Ishikawa (cell line): ENCODE results near the gene HS6ST1.

Source experiments
- CEBPB ChIP-seq: IDR thresholded peaks from 2 replicates; pipeline ENCODE4 v1.6.1; 2012
- CREB1 ChIP-seq: IDR thresholded peaks from 2 replicates; pipeline ENCODE4 v1.6.1; 2012; ENCODE audit warnings: low read depth
- EGR1 ChIP-seq: IDR thresholded peaks from 2 replicates; pipeline ENCODE4 v1.6.1; 2012
- EP300 ChIP-seq: IDR thresholded peaks from 2 replicates; pipeline ENCODE4 v1.6.1; 2012; ENCODE audit warnings: borderline replicate concordance
- FOXM1 ChIP-seq: IDR thresholded peaks from 2 replicates; pipeline ENCODE4 v1.6.1; 2012; ENCODE audit warnings: low read depth, borderline replicate concordance
- NFIC ChIP-seq: IDR thresholded peaks from 2 replicates; pipeline ENCODE4 v1.6.1; 2012
- RAD21 ChIP-seq: IDR thresholded peaks from 2 replicates; pipeline ENCODE4 v1.6.1; 2012; ENCODE audit warnings: low read depth
- TAF1 ChIP-seq: IDR thresholded peaks from 2 replicates; pipeline ENCODE4 v1.6.1; 2012; ENCODE audit warnings: low read depth, mild to moderate bottlenecking
- TCF12 ChIP-seq: IDR thresholded peaks from 2 replicates; pipeline ENCODE4 v1.6.1; 2012; ENCODE audit warnings: low read depth
- TEAD4 ChIP-seq: IDR thresholded peaks from 2 replicates; pipeline ENCODE4 v1.6.1; 2012
- YY1 ChIP-seq: IDR thresholded peaks from 2 replicates; pipeline ENCODE4 v1.6.1; 2012; ENCODE audit warnings: low read depth
- ZBTB7A ChIP-seq: IDR thresholded peaks from 2 replicates; pipeline ENCODE4 v1.6.1; 2012; ENCODE audit warnings: low read depth
- TF ChIP-seq, protein P1 (sequence below): IDR thresholded peaks from 2 replicates; pipeline ENCODE4 v1.6.1; 2012
- TF ChIP-seq, protein P2 (sequence below): IDR thresholded peaks from 2 replicates; pipeline ENCODE4 v1.6.1; 2012
- TF ChIP-seq, protein P3 (sequence below): IDR thresholded peaks from 2 replicates; pipeline ENCODE4 v1.6.1; 2012; ENCODE audit warnings: low read depth, mild to moderate bottlenecking

The HS6ST1 gene

DNA sequence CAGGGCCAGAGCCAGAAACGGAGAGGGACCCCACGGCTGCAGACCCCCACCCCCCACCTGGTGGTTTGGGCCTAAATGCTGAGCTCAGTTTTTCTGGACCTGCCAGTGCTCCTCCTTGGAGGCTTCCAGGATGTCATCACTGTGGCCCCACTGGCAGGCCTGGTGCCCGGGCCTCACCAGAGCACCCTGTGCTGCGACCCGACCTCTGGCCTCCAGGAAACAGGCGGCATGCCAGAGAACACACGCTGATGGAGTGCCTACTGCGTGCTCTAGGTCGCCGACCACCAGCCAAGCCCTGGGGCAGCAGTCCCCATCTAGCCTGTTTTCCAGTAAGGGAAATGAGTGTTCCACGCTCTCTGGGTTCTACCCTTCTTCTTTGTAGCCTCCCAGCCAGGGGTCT is 33.8 kb downstream of the HS6ST1 start:
- TF ChIP-seq TEAD4: no peak
- TF ChIP-seq RAD21: no peak

DNA sequence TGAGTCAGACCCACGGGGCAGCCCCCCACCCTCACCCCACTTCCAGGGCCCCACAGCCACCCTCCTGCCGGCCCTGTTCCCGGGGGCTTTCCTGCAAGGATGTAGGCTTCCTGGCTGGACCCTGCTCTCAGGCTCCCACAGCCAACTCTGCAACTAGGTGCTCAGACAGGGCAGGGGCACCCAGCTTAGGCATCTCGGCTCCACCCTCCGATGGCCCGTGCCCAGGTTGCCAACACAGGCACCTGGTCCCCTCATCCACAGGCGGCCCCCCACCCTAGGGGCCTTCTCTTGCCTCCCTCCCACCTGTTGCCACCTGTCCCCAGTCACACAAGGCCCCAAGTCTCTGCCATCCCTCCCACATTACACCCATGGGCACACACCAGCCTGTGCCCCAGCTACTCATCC is 34.6 kb downstream of the HS6ST1 start:
- no peak for TF ChIP-seq EP300
- TF ChIP-seq CREB1: no peak
- TF ChIP-seq ZBTB7A: no peak
- no peak for TF ChIP-seq TAF1
- TF ChIP-seq YY1: no peak
- TF ChIP-seq, protein P1, sequence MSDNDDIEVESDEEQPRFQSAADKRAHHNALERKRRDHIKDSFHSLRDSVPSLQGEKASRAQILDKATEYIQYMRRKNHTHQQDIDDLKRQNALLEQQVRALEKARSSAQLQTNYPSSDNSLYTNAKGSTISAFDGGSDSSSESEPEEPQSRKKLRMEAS: no peak
- no peak for TF ChIP-seq EGR1
- no peak for TF ChIP-seq NFIC

DNA sequence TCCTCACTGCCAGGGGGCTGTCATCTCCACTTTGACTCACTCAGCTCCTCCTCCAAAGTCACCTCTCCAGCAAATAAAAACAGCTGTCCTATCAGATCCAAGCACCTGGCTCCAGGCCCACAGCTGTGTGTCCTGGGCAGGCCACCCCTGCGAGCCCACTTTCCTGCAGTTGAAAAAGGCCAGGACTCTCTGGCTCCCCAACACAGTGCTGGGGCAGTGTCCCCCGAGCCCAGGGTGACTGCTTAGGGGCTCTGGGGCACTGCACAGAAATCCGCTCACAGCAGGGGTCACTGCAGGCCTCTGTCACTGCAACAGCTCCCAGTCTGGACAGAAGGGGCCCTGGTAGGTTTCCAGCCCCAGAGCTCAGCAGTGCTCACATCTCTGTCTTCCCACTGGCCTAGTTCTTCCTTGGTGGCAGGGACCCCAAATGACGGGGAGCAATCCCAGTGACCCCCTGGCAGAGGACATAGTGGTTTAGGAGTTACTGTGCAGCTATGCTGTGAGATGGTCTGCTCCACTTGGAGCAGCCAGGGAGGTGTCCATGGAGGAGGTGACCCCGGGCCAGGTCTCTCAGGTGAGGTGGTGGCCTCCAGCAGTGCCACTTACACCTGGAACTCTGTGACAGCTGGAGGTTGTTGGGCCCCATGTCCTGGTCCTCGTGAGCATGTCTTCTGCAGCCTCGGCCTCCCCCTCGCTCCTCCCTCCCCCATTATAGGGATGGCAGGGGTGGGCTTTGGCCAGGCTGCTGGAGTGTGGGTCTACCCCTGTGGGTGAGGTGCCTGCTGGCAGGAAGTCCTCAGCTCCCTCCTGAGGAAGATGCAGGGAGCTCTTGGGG is 35.5 kb downstream of the HS6ST1 start:
- TF ChIP-seq TAF1 (no peak), RAD21 (no peak)

DNA sequence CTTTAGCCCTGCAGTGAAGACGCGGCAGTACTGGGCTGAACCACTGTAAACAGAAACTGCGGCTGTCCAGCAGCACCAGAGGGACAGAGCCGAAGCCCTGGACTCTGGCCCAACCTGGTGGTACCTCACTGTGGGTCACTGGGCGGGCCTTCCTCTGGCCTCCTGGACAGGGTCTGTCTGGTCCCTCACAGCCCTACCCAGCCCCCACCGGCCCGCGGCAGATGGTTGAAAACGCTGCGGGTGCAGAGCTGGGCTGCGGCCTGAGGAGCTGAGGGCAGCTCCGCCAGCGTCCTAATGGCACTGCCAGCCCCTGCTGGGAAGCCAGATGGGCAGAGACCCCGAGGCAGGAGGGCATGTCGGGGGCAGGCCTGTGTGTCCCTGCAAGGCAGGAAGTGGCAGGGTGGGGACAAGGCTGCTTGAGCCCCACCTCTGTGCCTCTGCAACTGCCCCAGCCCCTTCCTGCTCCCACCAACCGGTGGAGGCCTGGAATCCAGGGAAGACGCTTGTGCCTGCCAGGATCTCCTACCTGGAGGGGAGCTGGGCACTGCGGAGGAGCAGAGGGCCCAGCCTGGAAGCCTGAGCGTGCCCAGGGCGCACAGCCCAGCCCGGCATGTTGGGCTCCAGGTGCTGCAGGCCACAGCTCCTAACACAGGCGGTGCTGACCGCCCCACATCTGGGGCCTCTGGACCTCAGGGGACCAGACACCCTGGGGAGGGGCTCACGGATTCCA is 36.3 kb downstream of the HS6ST1 start:
- TF ChIP-seq, protein P1: 0 out of 2 replicates have a peak, but pooled peaks have one; percentile 7
- TF ChIP-seq YY1 (0 out of 2 replicates have a peak, but pooled peaks have one; percentile 15), ZBTB7A (peak; percentile 53; the same call in 1 of the 2 replicates), FOXM1 (no peak), EGR1 (no peak), EP300 (no peak)
- TF ChIP-seq, protein P2, sequence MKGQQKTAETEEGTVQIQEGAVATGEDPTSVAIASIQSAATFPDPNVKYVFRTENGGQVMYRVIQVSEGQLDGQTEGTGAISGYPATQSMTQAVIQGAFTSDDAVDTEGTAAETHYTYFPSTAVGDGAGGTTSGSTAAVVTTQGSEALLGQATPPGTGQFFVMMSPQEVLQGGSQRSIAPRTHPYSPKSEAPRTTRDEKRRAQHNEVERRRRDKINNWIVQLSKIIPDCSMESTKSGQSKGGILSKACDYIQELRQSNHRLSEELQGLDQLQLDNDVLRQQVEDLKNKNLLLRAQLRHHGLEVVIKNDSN: no peak
- TF ChIP-seq, protein P3, sequence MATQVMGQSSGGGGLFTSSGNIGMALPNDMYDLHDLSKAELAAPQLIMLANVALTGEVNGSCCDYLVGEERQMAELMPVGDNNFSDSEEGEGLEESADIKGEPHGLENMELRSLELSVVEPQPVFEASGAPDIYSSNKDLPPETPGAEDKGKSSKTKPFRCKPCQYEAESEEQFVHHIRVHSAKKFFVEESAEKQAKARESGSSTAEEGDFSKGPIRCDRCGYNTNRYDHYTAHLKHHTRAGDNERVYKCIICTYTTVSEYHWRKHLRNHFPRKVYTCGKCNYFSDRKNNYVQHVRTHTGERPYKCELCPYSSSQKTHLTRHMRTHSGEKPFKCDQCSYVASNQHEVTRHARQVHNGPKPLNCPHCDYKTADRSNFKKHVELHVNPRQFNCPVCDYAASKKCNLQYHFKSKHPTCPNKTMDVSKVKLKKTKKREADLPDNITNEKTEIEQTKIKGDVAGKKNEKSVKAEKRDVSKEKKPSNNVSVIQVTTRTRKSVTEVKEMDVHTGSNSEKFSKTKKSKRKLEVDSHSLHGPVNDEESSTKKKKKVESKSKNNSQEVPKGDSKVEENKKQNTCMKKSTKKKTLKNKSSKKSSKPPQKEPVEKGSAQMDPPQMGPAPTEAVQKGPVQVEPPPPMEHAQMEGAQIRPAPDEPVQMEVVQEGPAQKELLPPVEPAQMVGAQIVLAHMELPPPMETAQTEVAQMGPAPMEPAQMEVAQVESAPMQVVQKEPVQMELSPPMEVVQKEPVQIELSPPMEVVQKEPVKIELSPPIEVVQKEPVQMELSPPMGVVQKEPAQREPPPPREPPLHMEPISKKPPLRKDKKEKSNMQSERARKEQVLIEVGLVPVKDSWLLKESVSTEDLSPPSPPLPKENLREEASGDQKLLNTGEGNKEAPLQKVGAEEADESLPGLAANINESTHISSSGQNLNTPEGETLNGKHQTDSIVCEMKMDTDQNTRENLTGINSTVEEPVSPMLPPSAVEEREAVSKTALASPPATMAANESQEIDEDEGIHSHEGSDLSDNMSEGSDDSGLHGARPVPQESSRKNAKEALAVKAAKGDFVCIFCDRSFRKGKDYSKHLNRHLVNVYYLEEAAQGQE: 0 out of 2 replicates have a peak, but pooled peaks have one; percentile 1

DNA sequence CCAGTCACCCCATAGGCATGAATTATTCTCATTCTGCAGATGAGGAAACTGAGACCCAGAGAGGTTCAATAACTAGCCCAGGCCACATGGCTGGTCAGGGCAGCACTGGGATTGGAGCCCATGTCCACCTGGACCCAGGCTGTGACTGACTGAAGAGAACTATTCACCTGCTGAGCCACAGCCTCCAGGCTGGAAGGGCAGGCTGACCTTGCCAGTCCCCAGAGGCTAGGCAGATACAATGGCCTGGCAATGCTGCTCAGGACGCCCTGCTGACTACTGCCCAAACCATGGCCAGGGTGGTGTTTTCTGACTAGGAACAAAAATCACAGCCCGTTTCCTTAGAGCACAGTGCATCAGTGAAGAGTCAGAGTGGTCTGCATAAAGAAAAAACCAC is 36.8 kb downstream of the HS6ST1 start:
- TF ChIP-seq, protein P1: 0 out of 2 replicates have a peak, but pooled peaks have one; percentile 6
- TF ChIP-seq NFIC (peak; percentile 46), YY1 (no peak)

DNA sequence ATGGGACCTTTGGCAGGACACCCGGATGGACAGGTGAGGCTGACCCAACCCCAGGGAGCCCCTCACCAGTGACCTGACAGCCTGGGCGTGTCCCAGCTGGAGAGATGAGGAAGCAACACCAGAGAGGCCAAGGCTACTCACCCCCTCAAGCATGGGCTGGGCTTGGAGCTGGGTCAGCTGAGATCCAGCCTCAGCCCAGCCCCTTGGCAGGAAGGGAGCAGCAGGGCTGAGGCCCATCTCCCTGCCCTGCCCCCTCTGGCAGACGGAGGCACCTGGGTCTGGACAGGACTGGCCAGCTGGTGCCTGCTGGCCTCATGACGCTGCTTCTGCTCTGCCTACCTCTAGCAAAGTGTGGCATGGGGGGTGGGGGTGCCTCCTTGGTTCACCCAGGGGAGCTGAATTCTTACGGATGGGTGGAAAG is 37.8 kb downstream of the HS6ST1 start:
- TF ChIP-seq TCF12 (no peak), EP300 (no peak), TEAD4 (no peak), CREB1 (no peak), YY1 (no peak), RAD21 (no peak), CEBPB (no peak)
- TF ChIP-seq, protein P1: no peak

DNA sequence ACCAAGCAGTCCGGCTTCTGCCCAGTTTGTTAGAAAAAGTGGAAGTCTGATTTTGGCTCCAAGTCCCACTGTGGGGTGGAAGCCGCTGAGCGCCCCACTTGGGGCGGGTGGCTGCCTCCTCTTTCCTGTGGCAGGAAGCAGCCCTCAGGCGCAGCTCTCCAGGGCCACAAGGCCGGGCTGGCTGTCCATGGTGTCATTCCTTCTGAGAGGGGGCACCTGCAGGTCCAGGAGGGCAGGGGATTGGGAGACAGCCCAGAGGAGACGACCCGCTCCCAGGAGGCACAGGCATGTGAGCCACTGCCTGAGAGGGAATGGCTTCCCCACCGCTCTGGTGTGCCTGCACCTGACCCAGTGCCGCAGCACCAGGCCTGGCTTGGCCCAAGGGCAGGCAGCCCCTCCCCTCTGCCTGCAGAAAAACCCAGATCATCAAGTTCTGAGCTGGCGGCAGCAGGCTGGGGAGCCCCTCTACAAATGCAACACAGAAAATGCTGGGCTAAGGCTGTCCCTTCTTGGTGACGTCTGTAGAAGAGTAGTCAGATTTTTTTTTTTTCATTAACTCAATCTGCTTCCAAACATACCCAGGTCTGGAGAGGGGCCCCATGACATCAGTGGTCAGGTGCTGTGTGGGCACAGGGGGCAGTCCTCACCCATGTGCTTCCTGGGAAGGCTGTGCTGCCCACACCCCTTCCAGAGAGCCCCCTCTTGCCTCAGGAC is 38.4 kb downstream of the HS6ST1 start:
- no peak for TF ChIP-seq TCF12
- TF ChIP-seq EP300: no peak
- no peak for TF ChIP-seq CREB1
- TF ChIP-seq, protein P1: no peak
- no peak for TF ChIP-seq YY1
- TF ChIP-seq, protein P2: no peak
- no peak for TF ChIP-seq ZBTB7A
- no peak for TF ChIP-seq RAD21
- no peak for TF ChIP-seq TAF1
